ENCODE measurements around the gene PROZ. TPM values are rescaled to one million over a fixed set of nuclear protein-coding genes. Genes with fewer than 3 reads are reported as not detected.

Gene PROZ
- polyA plus RNA-seq, 1 donor (not counting 4 experiments of a cell fraction or from before 2014, with no cell fraction given): not detected

- Histone ChIP-seq H3K36me3 (ENCODE audit: control insufficient read depth in 2 of 2, extremely low read depth in 1 of 2, insufficient read depth in 2 of 2, low read length in 2 of 2) (no peaks in the 10 kb centered on the region), H3K9me3 (ENCODE audit: control insufficient read depth, low read depth, low read length) (no peaks in the 10 kb centered on the region), H3K9me1 (ENCODE audit: control insufficient read depth, extremely low read depth, insufficient read depth, low read length) (no peaks in the 10 kb centered on the region), H3K79me2 (ENCODE audit: control insufficient read depth, insufficient read depth, low read length) (no peaks in the 10 kb centered on the region), H3K27me3 (ENCODE audit: control insufficient read depth, extremely low read depth, insufficient read depth, low read length) (no peaks in the 10 kb centered on the region), H3K27ac (ENCODE audit: control insufficient read depth, insufficient read depth, low read length) (no peak overlapping the region), H4K20me1 (ENCODE audit: control insufficient read depth, extremely low read depth, insufficient read depth, low read length) (no peaks in the 10 kb centered on the region), H3K4me2 (ENCODE audit: control insufficient read depth, extremely low read depth, insufficient read depth, low read depth, low read length) (no peak overlapping the region), H3K4me1 (ENCODE audit: control insufficient read depth, extremely low read depth, insufficient read depth, low read length) (no peaks in the 10 kb centered on the region), H3K9ac (ENCODE audit: control insufficient read depth, extremely low read depth, insufficient read depth, low read length) (no peak overlapping the region), H3K4me3 (ENCODE audit: control insufficient read depth in 2 of 3, extremely low read depth in 1 of 3, insufficient read depth in 2 of 3, low read depth in 1 of 3, low read length in 3 of 3) (no peak overlapping the region), H2AFZ (ENCODE audit: control insufficient read depth, low read length) (no peak overlapping the region)
- FAIRE-seq (no peak), DNase-seq (ENCODE audit: low read depth, low spot score) (no peak)
- dilution Hi-C loops (cut with MboI; ENCODE audit: extremely low pct_ligation_motif_present, low sequenced_read_pairs): no loop called here
- TF ChIP-seq CTCF (optimal IDR thresholded peaks at IDR 0.05 in 1 of 3, IDR thresholded peaks at IDR 0.05 in 1 of 3, conservative IDR thresholded peaks at IDR 0.05 in 1 of 3; ENCODE audit: extremely low read depth in 1 of 3, insufficient read depth in 2 of 3, low read length in 3 of 3): no peak
Measured at GRCh38 chr13:113137691-113138298, 20.7 kb upstream of the PROZ start.

GRCh38 chr13:113138792-113139551 lies 19.5 kb upstream of the PROZ start:
- DNase-seq (ENCODE audit: low read depth, low spot score) (no peak), FAIRE-seq (no peak)

More at GRCh38 chr13:113138792-113139551, 19.5 kb upstream of the PROZ start:
- no peak for TF ChIP-seq CTCF (optimal IDR thresholded peaks at IDR 0.05 in 1 of 3, IDR thresholded peaks at IDR 0.05 in 1 of 3, conservative IDR thresholded peaks at IDR 0.05 in 1 of 3; ENCODE audit: extremely low read depth in 1 of 3, insufficient read depth in 2 of 3, low read length in 3 of 3)
- TF ChIP-seq EZH2 (IDR thresholded peaks at IDR 0.05; ENCODE audit: low read length): no peak
- Histone ChIP-seq H3K27me3 (ENCODE audit: control insufficient read depth, extremely low read depth, insufficient read depth, low read length) (no peaks in the 10 kb centered on the region), H3K9ac (ENCODE audit: control insufficient read depth, extremely low read depth, insufficient read depth, low read length) (no peak overlapping the region), H3K4me2 (ENCODE audit: control insufficient read depth, extremely low read depth, insufficient read depth, low read depth, low read length) (no peak overlapping the region), H3K9me1 (ENCODE audit: control insufficient read depth, extremely low read depth, insufficient read depth, low read length) (no peaks in the 10 kb centered on the region), H3K4me1 (ENCODE audit: control insufficient read depth, extremely low read depth, insufficient read depth, low read length) (no peaks in the 10 kb centered on the region), H3K4me3 (ENCODE audit: control insufficient read depth in 2 of 3, extremely low read depth in 1 of 3, insufficient read depth in 2 of 3, low read depth in 1 of 3, low read length in 3 of 3) (no peak overlapping the region), H3K36me3 (ENCODE audit: control insufficient read depth in 2 of 2, extremely low read depth in 1 of 2, insufficient read depth in 2 of 2, low read length in 2 of 2) (no peaks in the 10 kb centered on the region), H3K9me3 (ENCODE audit: control insufficient read depth, low read depth, low read length) (no peaks in the 10 kb centered on the region), H3K27ac (ENCODE audit: control insufficient read depth, insufficient read depth, low read length) (no peak overlapping the region), H3K79me2 (ENCODE audit: control insufficient read depth, insufficient read depth, low read length) (no peaks in the 10 kb centered on the region), H2AFZ (ENCODE audit: control insufficient read depth, low read length) (no peak overlapping the region), H4K20me1 (ENCODE audit: control insufficient read depth, extremely low read depth, insufficient read depth, low read length) (no peaks in the 10 kb centered on the region)
- dilution Hi-C loops (cut with MboI; ENCODE audit: extremely low pct_ligation_motif_present, low sequenced_read_pairs): no loop called here
